IMR-90 (cell line): ENCODE results near the gene GPC5. TPM values are rescaled to one million over a fixed set of nuclear protein-coding genes. Genes with fewer than 3 reads are reported as not detected.

Source experiments
- ATAC-seq: fragments of 200-7000 bp; cut with Tn5 transposase; 2 replicates; pipeline ENCODE4 v1.9.1; 2020; ENCODE audit warnings: low read depth, mild to moderate bottlenecking, moderate library complexity
- BruUV-seq: library from RNA; stranded (reverse); fragments of 400-500 nt; replicated peaks from 2 replicates; lab custom pipeline; 2021; lab: Mats Ljungman, UMichigan
- CTCF ChIA-PET: fragments of 300-600 bp; formaldehyde crosslinking; extraction: SDS; loops from one replicate; lab custom pipeline; 2021; ENCODE audit warnings: antibody characterized with exemption; lab: Yijun Ruan, JAX
- POLR2A ChIA-PET: fragments of 300-600 bp; sonication (Branson Sonifier 250); formaldehyde crosslinking; loops from one replicate; lab custom pipeline; 2022; ENCODE audit warnings: antibody characterized with exemption; ENCODE audit not compliant: unreplicated experiment; lab: Charles Lee
- DNase-seq: peaks from one replicate; pipeline ENCODE4 v3.0.0; 2013
- H2AFZ ChIP-seq: replicated peaks from 2 replicates; pipeline ENCODE3; 2013; ENCODE audit warnings: low read length, mild to moderate bottlenecking; ENCODE audit not compliant: poor library complexity
- H2AK5ac ChIP-seq: 2 replicates; pipeline ENCODE4 v1.6.1; 2013; ENCODE audit warnings: low read depth, low read length, inconsistent platforms
- H2AK9ac ChIP-seq: replicated peaks from 2 replicates; pipeline ENCODE3; 2013; ENCODE audit warnings: mild to moderate bottlenecking, low read depth, low read length, moderate library complexity; ENCODE audit not compliant: poor library complexity
- H2BK120ac ChIP-seq: 2 replicates; pipeline ENCODE4 v1.6.1; 2013; ENCODE audit warnings: low read depth, low read length, inconsistent platforms
- H2BK15ac ChIP-seq: 3 replicates; pipeline ENCODE4 v1.6.1; 2013; ENCODE audit warnings: low read depth, low read length, inconsistent platforms
- H2BK20ac ChIP-seq: 2 replicates; pipeline ENCODE4 v1.6.1; 2013; ENCODE audit warnings: low read depth, mild to moderate bottlenecking, inconsistent platforms, low read length, moderate library complexity
- H2BK5ac ChIP-seq: 2 replicates; pipeline ENCODE4 v1.6.1; 2013; ENCODE audit warnings: mild to moderate bottlenecking, low read depth, low read length, inconsistent platforms; ENCODE audit not compliant: poor library complexity, severe bottlenecking
- H3K14ac ChIP-seq: replicated peaks from 2 replicates; pipeline ENCODE4 v1.6.1; 2013; ENCODE audit warnings: low read depth, low read length, inconsistent platforms
- H3K18ac ChIP-seq: 2 replicates; pipeline ENCODE4 v1.6.1; 2013; ENCODE audit warnings: low read depth, low read length, control low read depth
- H3K23ac ChIP-seq: 2 replicates; pipeline ENCODE4 v1.6.1; 2013; ENCODE audit warnings: low read depth, low read length, inconsistent platforms
- H3K27ac ChIP-seq: 2 replicates; pipeline ENCODE4 v1.5.1; 2013; ENCODE audit warnings: mild to moderate bottlenecking, control low read depth, low read length; ENCODE audit not compliant: insufficient read depth
- H3K27me3 ChIP-seq: 2 replicates; pipeline ENCODE4 v1.6.1; 2013; ENCODE audit warnings: low read length; ENCODE audit not compliant: control insufficient read depth, insufficient read depth
- H3K36me3 ChIP-seq: 2 replicates; pipeline ENCODE4 v1.6.1; 2013; ENCODE audit warnings: low read length, mixed read lengths; ENCODE audit not compliant: control insufficient read depth, insufficient read depth
- H3K4ac ChIP-seq: 2 replicates; pipeline ENCODE4 v1.6.1; 2013; ENCODE audit warnings: low read depth, low read length, inconsistent platforms
- H3K4me1 ChIP-seq: 2 replicates; pipeline ENCODE4 v1.6.1; 2013; ENCODE audit warnings: low read length, mixed read lengths; ENCODE audit not compliant: control insufficient read depth, insufficient read depth
- H3K4me2 ChIP-seq: 2 replicates; pipeline ENCODE4 v1.6.1; 2013; ENCODE audit warnings: low read depth, mild to moderate bottlenecking, control low read depth, low read length, moderate library complexity
- H3K4me3 ChIP-seq: 2 replicates; pipeline ENCODE4 v1.5.1; 2013; ENCODE audit warnings: low read depth, mild to moderate bottlenecking, control low read depth, low read length, moderate library complexity; ENCODE audit not compliant: insufficient read depth
- H3K56ac ChIP-seq: 2 replicates; pipeline ENCODE4 v1.6.1; 2013; ENCODE audit warnings: low read length, inconsistent platforms; ENCODE audit not compliant: insufficient read depth; ENCODE audit errors: extremely low read depth
- H3K79me1 ChIP-seq, 2 experiments: 2 replicates each; pipeline ENCODE4 v1.6.1; 2013; ENCODE audit warnings: low read length in 2 of 2, inconsistent platforms in 1 of 2, low read depth in 1 of 2
- H3K9ac ChIP-seq: 2 replicates; pipeline ENCODE4 v1.6.1; 2013; ENCODE audit warnings: low read depth, low read length, control low read depth
- H3K9me1 ChIP-seq: 2 replicates; pipeline ENCODE4 v1.6.1; 2013; ENCODE audit warnings: low read length, inconsistent platforms; ENCODE audit not compliant: insufficient read depth
- H3K9me3 ChIP-seq: 2 replicates; pipeline ENCODE4 v1.6.1; 2013; ENCODE audit warnings: low read length; ENCODE audit not compliant: control insufficient read depth, insufficient read depth
- H4K20me1 ChIP-seq: 2 replicates; pipeline ENCODE4 v1.6.1; 2013; ENCODE audit warnings: low read length, inconsistent platforms; ENCODE audit not compliant: insufficient read depth
- H4K5ac ChIP-seq: 2 replicates; pipeline ENCODE4 v1.6.1; 2013; ENCODE audit warnings: mild to moderate bottlenecking, low read depth, low read length, control low read depth
- H4K8ac ChIP-seq, 2 experiments: 2 replicates each; pipeline ENCODE4 v1.6.1; 2013; ENCODE audit warnings: low read depth in 2 of 2, low read length in 2 of 2, control low read depth in 1 of 2, inconsistent platforms in 1 of 2
- H4K91ac ChIP-seq: 2 replicates; pipeline ENCODE4 v1.6.1; 2013; ENCODE audit warnings: low read depth, low read length, inconsistent platforms; ENCODE audit not compliant: insufficient read depth
- BHLHE40 ChIP-seq: fragments of 150-350 bp; IDR thresholded peaks from 2 replicates; pipeline ENCODE4 v1.6.1; 2016; ENCODE audit warnings: mild to moderate bottlenecking, low read depth, low read length
- CEBPB ChIP-seq: IDR thresholded peaks from 2 replicates; pipeline ENCODE4 v1.6.1; 2012; ENCODE audit warnings: low read depth, low read length, improper control_type of control experiment
- CHD1 ChIP-seq: IDR thresholded peaks from 2 replicates; pipeline ENCODE4 v1.6.1; 2012; ENCODE audit warnings: low read depth, low read length, improper control_type of control experiment
- FOS ChIP-seq: fragments of 150-350 bp; IDR thresholded peaks from 2 replicates; pipeline ENCODE4 v1.6.1; 2016; ENCODE audit warnings: low read depth, low read length
- MAFK ChIP-seq: IDR thresholded peaks from 2 replicates; pipeline ENCODE4 v1.6.1; 2012; ENCODE audit warnings: low read depth, low read length, improper control_type of control experiment
- MAZ ChIP-seq: IDR thresholded peaks from 2 replicates; pipeline ENCODE4 v1.6.1; 2012; ENCODE audit warnings: low read depth, mild to moderate bottlenecking, low read length, improper control_type of control experiment, moderate library complexity, borderline replicate concordance
- MXI1 ChIP-seq: IDR thresholded peaks from 2 replicates; pipeline ENCODE4 v1.6.1; 2012; ENCODE audit warnings: low read depth, mild to moderate bottlenecking, low read length, moderate library complexity, borderline replicate concordance
- NFE2L2 ChIP-seq: fragments of 150-350 bp; IDR thresholded peaks from 2 replicates; pipeline ENCODE4 v1.6.1; 2016; ENCODE audit warnings: low read depth, mild to moderate bottlenecking, low read length
- POLR2A ChIP-seq: IDR thresholded peaks from 2 replicates; pipeline ENCODE4 v1.6.1; 2012; ENCODE audit warnings: mild to moderate bottlenecking, low read depth, low read length
- RAD21 ChIP-seq: IDR thresholded peaks from 2 replicates; pipeline ENCODE4 v1.6.1; 2012; ENCODE audit warnings: low read length, improper control_type of control experiment
- RCOR1 ChIP-seq: IDR thresholded peaks from 2 replicates; pipeline ENCODE4 v1.6.1; 2012; ENCODE audit warnings: mild to moderate bottlenecking, low read length, improper control_type of control experiment; ENCODE audit not compliant: insufficient replicate concordance
- RFX5 ChIP-seq: IDR thresholded peaks from 2 replicates; pipeline ENCODE4 v1.8.0; 2012; ENCODE audit warnings: low read depth, mild to moderate bottlenecking, low read length, moderate library complexity
- SMC3 ChIP-seq: fragments of 150-350 bp; IDR thresholded peaks from 2 replicates; pipeline ENCODE4 v1.6.1; 2016; ENCODE audit warnings: low read depth, mild to moderate bottlenecking, antibody characterized with exemption, low read length, moderate library complexity
- USF2 ChIP-seq: fragments of 150-350 bp; IDR thresholded peaks from 2 replicates; pipeline ENCODE4 v1.6.1; 2017; ENCODE audit warnings: mild to moderate bottlenecking, antibody characterized with exemption, low read length, low read depth
- WGBS, 2 experiments: methylation state at CpG; one replicate each; pipeline versions ENCODE4 v1.1.5 to v1.1.7; 2013; ENCODE audit warnings: missing lambda C conversion rate in 2 of 2; ENCODE audit not compliant: insufficient read length in 1 of 2; ENCODE audit errors: extremely low coverage in 2 of 2; 5-methylcytosine and 5-hydroxymethylcytosine counted together
- dilution Hi-C: fragments of 300-500 bp; cut with HindIII; formaldehyde crosslinking; loops from one replicate; pipeline ENCODE4 v1.14.3; 2018; ENCODE audit warnings: low sequenced_read_pairs; ENCODE audit not compliant: unreplicated experiment
- in situ Hi-C: fragments of 300-500 bp; cut with MboI; formaldehyde crosslinking; loops from 3 replicates; pipeline ENCODE4 v1.14.3; 2019; ENCODE audit warnings: low sequenced_read_pairs, inconsistent platforms, mixed read lengths
- intact Hi-C: fragments of 100-400 bp; cut with micrococcal nuclease; formaldehyde crosslinking; loops from 2 replicates; pipeline ENCODE4 v1.10.0; 2022
- polyA plus RNA-seq, 3 experiments: library from polyadenylated mRNA; depleted of rRNA; stranded (reverse); fragments of >200 nt; gene quantifications; 2 replicates each; pipeline ENCODE4 v1.2.3, GENCODE V29; 2012; ENCODE audit warnings: low replicate concordance in 1 of 3
- total RNA-seq: library from RNA; depleted of rRNA; stranded (reverse); fragments of >200 nt; gene quantifications from 2 replicates; pipeline ENCODE4 v1.2.3, GENCODE V29; 2012
- TF ChIP-seq, protein P1 (sequence below): conservative IDR thresholded peaks from 2 replicates; pipeline ENCODE4 v1.5.1; 2012; ENCODE audit warnings: mild to moderate bottlenecking, low read depth, low read length, improper control_type of control experiment
- TF ChIP-seq, protein P2 (sequence below): fragments of 150-350 bp; IDR thresholded peaks from 2 replicates; pipeline ENCODE4 v1.6.1; 2016; ENCODE audit warnings: low read depth, mild to moderate bottlenecking, low read length, moderate library complexity, borderline replicate concordance

The GPC5 gene
- total and polyA plus RNA-seq, 2 of the 4 experiments (the other 2 are of a cell fraction), result 0.94 to 1.8 TPM

- CTCF ChIA-PET, result no interaction called here
- H3K27ac ChIP-seq, result no peak overlapping the region
- H3K4me3 ChIP-seq, result no peak overlapping the region
- H4K8ac ChIP-seq, result no peak overlapping the region
- intact Hi-C loops (no loop called here), dilution Hi-C loops (no loop called here), in situ Hi-C loops (no loop called here)
- no peak overlapping the region for H3K14ac ChIP-seq
- BruUV-seq, result no TSS peak
- no peak overlapping the region for H3K56ac ChIP-seq
- H3K4me2 ChIP-seq, result no peak overlapping the region
- no peaks in the 10 kb centered on the region for H3K27me3 ChIP-seq
- H3K4me1 ChIP-seq, result no peaks in the 10 kb centered on the region
- POLR2A ChIA-PET, result no interaction called here
- no peak overlapping the region for H2BK20ac ChIP-seq
- DNase-seq, result no peak
- no peak overlapping the region for H3K23ac ChIP-seq
- no peak overlapping the region for H2BK15ac ChIP-seq
- no peak for ATAC-seq
- no peaks in the 10 kb centered on the region for H4K20me1 ChIP-seq
- no peaks in the 10 kb centered on the region for H3K36me3 ChIP-seq
- WGBS, 2 experiments, result no CpG with 5 or more reads among the region's 2 CpGs
- no peak overlapping the region for H2AFZ ChIP-seq
- H3K9me3 ChIP-seq, result no peaks in the 10 kb centered on the region
- H3K18ac ChIP-seq, result no peak overlapping the region
- H3K9me1 ChIP-seq, result no peaks in the 10 kb centered on the region
- no peaks in the 10 kb centered on the region for H3K79me1 ChIP-seq
- TF ChIP-seq RCOR1, result no peak
- TF ChIP-seq FOS, result no peak
- no peak for TF ChIP-seq RAD21
- TF ChIP-seq SMC3, result no peak
- no peak for TF ChIP-seq CEBPB
- TF ChIP-seq BHLHE40, result no peak
- TF ChIP-seq, protein P1, sequence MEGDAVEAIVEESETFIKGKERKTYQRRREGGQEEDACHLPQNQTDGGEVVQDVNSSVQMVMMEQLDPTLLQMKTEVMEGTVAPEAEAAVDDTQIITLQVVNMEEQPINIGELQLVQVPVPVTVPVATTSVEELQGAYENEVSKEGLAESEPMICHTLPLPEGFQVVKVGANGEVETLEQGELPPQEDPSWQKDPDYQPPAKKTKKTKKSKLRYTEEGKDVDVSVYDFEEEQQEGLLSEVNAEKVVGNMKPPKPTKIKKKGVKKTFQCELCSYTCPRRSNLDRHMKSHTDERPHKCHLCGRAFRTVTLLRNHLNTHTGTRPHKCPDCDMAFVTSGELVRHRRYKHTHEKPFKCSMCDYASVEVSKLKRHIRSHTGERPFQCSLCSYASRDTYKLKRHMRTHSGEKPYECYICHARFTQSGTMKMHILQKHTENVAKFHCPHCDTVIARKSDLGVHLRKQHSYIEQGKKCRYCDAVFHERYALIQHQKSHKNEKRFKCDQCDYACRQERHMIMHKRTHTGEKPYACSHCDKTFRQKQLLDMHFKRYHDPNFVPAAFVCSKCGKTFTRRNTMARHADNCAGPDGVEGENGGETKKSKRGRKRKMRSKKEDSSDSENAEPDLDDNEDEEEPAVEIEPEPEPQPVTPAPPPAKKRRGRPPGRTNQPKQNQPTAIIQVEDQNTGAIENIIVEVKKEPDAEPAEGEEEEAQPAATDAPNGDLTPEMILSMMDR, result no peak
- no peak for TF ChIP-seq NFE2L2
- TF ChIP-seq POLR2A, result no peak
- no peak for TF ChIP-seq USF2
- TF ChIP-seq, protein P2, sequence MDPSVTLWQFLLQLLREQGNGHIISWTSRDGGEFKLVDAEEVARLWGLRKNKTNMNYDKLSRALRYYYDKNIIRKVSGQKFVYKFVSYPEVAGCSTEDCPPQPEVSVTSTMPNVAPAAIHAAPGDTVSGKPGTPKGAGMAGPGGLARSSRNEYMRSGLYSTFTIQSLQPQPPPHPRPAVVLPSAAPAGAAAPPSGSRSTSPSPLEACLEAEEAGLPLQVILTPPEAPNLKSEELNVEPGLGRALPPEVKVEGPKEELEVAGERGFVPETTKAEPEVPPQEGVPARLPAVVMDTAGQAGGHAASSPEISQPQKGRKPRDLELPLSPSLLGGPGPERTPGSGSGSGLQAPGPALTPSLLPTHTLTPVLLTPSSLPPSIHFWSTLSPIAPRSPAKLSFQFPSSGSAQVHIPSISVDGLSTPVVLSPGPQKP, result no peak
- no peak for TF ChIP-seq MAFK
- TF ChIP-seq MAZ, result no peak
- TF ChIP-seq CHD1, result no peak
- TF ChIP-seq MXI1, result no peak
- TF ChIP-seq RFX5, result no peak
- no peak overlapping the region for H3K9ac ChIP-seq
- H4K5ac ChIP-seq, result no peak overlapping the region
- no peak overlapping the region for H2AK9ac ChIP-seq
- H4K91ac ChIP-seq, result no peak overlapping the region
- H2AK5ac ChIP-seq, result no peak overlapping the region
- H2BK120ac ChIP-seq, result no peak overlapping the region
- no peak overlapping the region for H3K4ac ChIP-seq
- no peak overlapping the region for H2BK5ac ChIP-seq
Observed at GRCh38 chr13:91408971-91409370, 10.6 kb downstream of the GPC5 start.
